PC-3 (cell line): ENCODE measurements around the gene PDLIM7. TPM values are rescaled to one million over a fixed set of nuclear protein-coding genes. Genes with fewer than 3 reads are reported as not detected.

ENCODE experiments used
- ATAC-seq: fragments of 200-7000 bp; cut with Tn5 transposase; 2 replicates; pipeline ENCODE4 v1.9.1; 2020; ENCODE audit warnings: mild to moderate bottlenecking, moderate library complexity
- BruUV-seq: library from RNA; stranded (reverse); fragments of 400-500 nt; replicated peaks from 2 replicates; lab custom pipeline; 2021; lab: Mats Ljungman, UMichigan
- CTCF ChIA-PET: fragments of 300-600 bp; sonication (Branson Sonifier 250); formaldehyde crosslinking; loops from one replicate; lab custom pipeline; 2022; ENCODE audit warnings: antibody characterized with exemption; lab: Charles Lee
- POLR2A ChIA-PET: fragments of 300-600 bp; sonication (Branson Sonifier 250); formaldehyde crosslinking; loops from one replicate; lab custom pipeline; 2022; ENCODE audit warnings: antibody characterized with exemption; ENCODE audit not compliant: unreplicated experiment; lab: Charles Lee
- DNase-seq: peaks from one replicate; pipeline ENCODE4 v3.0.0-alpha.2; 2015
- H2AFZ ChIP-seq: fragments of 300-600 bp; sonication (generic); 2 replicates; pipeline ENCODE4 v1.6.0; 2016; ENCODE audit warnings: antibody characterized with exemption, low read length
- H3F3A ChIP-seq: fragments of 300-600 bp; sonication (generic); one replicate; pipeline ENCODE4 v1.6.0; 2017; ENCODE audit warnings: antibody characterized with exemption, low read length, control low read depth, mild to moderate bottlenecking; ENCODE audit not compliant: unreplicated experiment
- H3K27ac ChIP-seq: fragments of 300-600 bp; sonication (generic); 2 replicates; pipeline ENCODE4 v1.5.1; 2016; ENCODE audit warnings: mild to moderate bottlenecking, low read length
- H3K27me3 ChIP-seq: fragments of 300-600 bp; sonication (generic); 2 replicates; pipeline ENCODE4 v1.6.1; 2016; ENCODE audit warnings: low read length, mixed read lengths
- H3K36me3 ChIP-seq: fragments of 300-600 bp; sonication (generic); 2 replicates; pipeline ENCODE4 v1.6.1; 2016; ENCODE audit warnings: low read depth, mixed run types, low read length, mixed read lengths
- H3K4me1 ChIP-seq: fragments of 300-600 bp; sonication (generic); 2 replicates; pipeline ENCODE4 v1.5.1; 2016; ENCODE audit warnings: low read length; ENCODE audit not compliant: insufficient read depth
- H3K4me2 ChIP-seq: fragments of 300-600 bp; sonication (generic); 2 replicates; pipeline ENCODE4 v1.6.0; 2016; ENCODE audit warnings: low read length
- H3K4me3 ChIP-seq: fragments of 300-600 bp; sonication (generic); 2 replicates; pipeline ENCODE4 v1.5.1; 2016; ENCODE audit warnings: mild to moderate bottlenecking, low read length, mixed read lengths
- H3K79me2 ChIP-seq: fragments of 300-600 bp; sonication (generic); 2 replicates; pipeline ENCODE4 v1.6.1; 2017; ENCODE audit warnings: low read length, mixed read lengths
- H3K9ac ChIP-seq: fragments of 300-600 bp; sonication (generic); 2 replicates; pipeline ENCODE4 v1.6.0; 2016; ENCODE audit warnings: mild to moderate bottlenecking, low read length
- H3K9me2 ChIP-seq: fragments of 300-600 bp; sonication (generic); replicated peaks from 2 replicates; pipeline ENCODE4 v1.6.1; 2016; ENCODE audit warnings: mixed run types, low read length, mixed read lengths
- H3K9me3 ChIP-seq: fragments of 300-600 bp; sonication (generic); 2 replicates; pipeline ENCODE4 v1.6.1; 2016; ENCODE audit warnings: low read length, mixed read lengths
- H4K20me1 ChIP-seq: fragments of 300-600 bp; sonication (generic); 2 replicates; pipeline ENCODE4 v1.6.1; 2016; ENCODE audit warnings: low read length, mixed read lengths
- EZH2 ChIP-seq: fragments of 300-600 bp; sonication (generic); IDR thresholded peaks from one replicate; pipeline ENCODE4 v1.6.1; 2017; ENCODE audit warnings: antibody characterized with exemption, mild to moderate bottlenecking, low read length; ENCODE audit not compliant: unreplicated experiment
- EZH2phosphoT487 ChIP-seq: fragments of 300-600 bp; sonication (generic); IDR thresholded peaks from 2 replicates; pipeline ENCODE4 v1.6.1; 2018; ENCODE audit warnings: mild to moderate bottlenecking, antibody characterized with exemption, low read length, borderline replicate concordance
- intact Hi-C: fragments of 100-400 bp; cut with micrococcal nuclease; formaldehyde crosslinking; loops from 2 replicates; pipeline ENCODE4 v1.9.0; 2023
- total RNA-seq: library from RNA; depleted of rRNA; stranded (reverse); fragments of >200 nt; gene quantifications from 2 replicates; pipeline ENCODE4 v1.2.3, GENCODE V29; 2014
- TF ChIP-seq, protein P1 (sequence below): fragments of 300-600 bp; sonication (generic); conservative IDR thresholded peaks from 2 replicates; pipeline ENCODE4 v1.5.1; 2017; ENCODE audit warnings: antibody characterized with exemption, low read depth, mild to moderate bottlenecking, low read length

PDLIM7 gene
- total RNA-seq, 1 experiment from 2014 or later = 159 TPM

DNA sequence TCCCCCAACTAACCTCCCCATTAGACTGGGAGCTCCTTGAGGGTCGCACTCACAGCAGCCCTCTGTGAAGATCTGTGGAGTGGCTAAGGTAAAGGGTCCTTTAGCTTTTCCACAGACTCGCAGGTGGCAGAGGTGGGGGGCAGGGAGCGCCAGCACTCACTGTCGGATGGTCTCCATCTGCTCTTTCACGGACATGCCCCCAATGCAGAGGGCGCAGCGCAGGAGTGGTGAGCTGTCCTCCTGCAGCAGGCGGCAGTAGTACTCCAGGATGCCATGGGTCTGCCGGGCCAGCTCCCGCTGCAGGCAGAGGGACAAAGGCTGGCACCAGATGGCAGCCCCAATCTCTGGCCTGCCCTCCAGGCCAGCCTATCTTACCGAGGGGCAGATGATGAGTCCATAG is 17.1 kb upstream of the PDLIM7 start:
- H3K36me3 ChIP-seq = peaks cover 29% of the 10 kb centered on the region
- TF ChIP-seq, protein P1, sequence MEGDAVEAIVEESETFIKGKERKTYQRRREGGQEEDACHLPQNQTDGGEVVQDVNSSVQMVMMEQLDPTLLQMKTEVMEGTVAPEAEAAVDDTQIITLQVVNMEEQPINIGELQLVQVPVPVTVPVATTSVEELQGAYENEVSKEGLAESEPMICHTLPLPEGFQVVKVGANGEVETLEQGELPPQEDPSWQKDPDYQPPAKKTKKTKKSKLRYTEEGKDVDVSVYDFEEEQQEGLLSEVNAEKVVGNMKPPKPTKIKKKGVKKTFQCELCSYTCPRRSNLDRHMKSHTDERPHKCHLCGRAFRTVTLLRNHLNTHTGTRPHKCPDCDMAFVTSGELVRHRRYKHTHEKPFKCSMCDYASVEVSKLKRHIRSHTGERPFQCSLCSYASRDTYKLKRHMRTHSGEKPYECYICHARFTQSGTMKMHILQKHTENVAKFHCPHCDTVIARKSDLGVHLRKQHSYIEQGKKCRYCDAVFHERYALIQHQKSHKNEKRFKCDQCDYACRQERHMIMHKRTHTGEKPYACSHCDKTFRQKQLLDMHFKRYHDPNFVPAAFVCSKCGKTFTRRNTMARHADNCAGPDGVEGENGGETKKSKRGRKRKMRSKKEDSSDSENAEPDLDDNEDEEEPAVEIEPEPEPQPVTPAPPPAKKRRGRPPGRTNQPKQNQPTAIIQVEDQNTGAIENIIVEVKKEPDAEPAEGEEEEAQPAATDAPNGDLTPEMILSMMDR = no peak
- TF ChIP-seq EZH2phosphoT487 (no peak), EZH2 (no peak)
- DNase-seq = no peak
- no peaks in the 10 kb centered on the region for H3K27me3 ChIP-seq
- ChIA-PET CTCF (no interaction called here), POLR2A (no interaction called here)
- H3K79me2 ChIP-seq = peaks cover 37% of the 10 kb centered on the region
- no peaks in the 10 kb centered on the region for H3F3A ChIP-seq
- ATAC-seq = no peak
- H3K4me1 ChIP-seq = peaks cover 20% of the 10 kb centered on the region
- H2AFZ ChIP-seq = no peak overlapping the region
- no TSS peak for BruUV-seq
- H3K27ac ChIP-seq = no peak overlapping the region
- H3K4me2 ChIP-seq = no peak overlapping the region
- no peaks in the 10 kb centered on the region for H4K20me1 ChIP-seq
- no peak overlapping the region for H3K9ac ChIP-seq
- no peaks in the 10 kb centered on the region for H3K9me2 ChIP-seq
- H3K9me3 ChIP-seq = no peaks in the 10 kb centered on the region
- no peak overlapping the region for H3K4me3 ChIP-seq
- intact Hi-C loops = no loop called here

DNA sequence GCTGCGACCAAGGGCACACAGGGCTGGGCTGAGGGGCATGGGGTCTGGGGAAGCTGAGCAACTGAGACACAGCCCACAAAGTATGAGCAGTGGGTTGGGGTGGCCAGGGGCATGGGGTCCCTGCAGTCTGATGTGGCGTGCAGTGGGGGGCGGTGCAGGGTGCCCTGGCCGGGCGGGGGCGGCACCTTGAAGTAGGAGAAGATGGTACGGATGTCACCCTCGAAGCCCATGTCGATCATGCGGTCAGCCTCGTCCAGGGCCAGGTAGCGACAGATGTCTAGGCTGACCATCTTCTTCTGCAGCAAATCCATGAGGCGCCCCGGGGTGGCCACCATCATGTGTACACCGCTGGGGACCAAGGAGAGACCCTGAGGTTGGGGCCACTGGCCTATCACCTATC is 16.1 kb upstream of the PDLIM7 start:
- Histone ChIP-seq H3K4me2 (no peak overlapping the region), H3F3A (no peaks in the 10 kb centered on the region), H2AFZ (no peak overlapping the region), H3K36me3 (peaks cover 29% of the 10 kb centered on the region), H3K9me3 (no peaks in the 10 kb centered on the region), H3K27ac (no peak overlapping the region), H3K27me3 (no peaks in the 10 kb centered on the region), H3K9ac (no peak overlapping the region), H3K4me1 (peaks cover 12% of the 10 kb centered on the region), H3K4me3 (no peak overlapping the region), H3K79me2 (peaks cover 29% of the 10 kb centered on the region), H4K20me1 (no peaks in the 10 kb centered on the region), H3K9me2 (no peaks in the 10 kb centered on the region)
- CTCF ChIA-PET = no interaction called here
- DNase-seq (no peak), ATAC-seq (no peak)
- TF ChIP-seq, protein P1 = no peak
- no peak for TF ChIP-seq EZH2phosphoT487
- no peak for TF ChIP-seq EZH2
- intact Hi-C loops = no loop called here
- BruUV-seq = no TSS peak
- POLR2A ChIA-PET = no interaction called here

DNA sequence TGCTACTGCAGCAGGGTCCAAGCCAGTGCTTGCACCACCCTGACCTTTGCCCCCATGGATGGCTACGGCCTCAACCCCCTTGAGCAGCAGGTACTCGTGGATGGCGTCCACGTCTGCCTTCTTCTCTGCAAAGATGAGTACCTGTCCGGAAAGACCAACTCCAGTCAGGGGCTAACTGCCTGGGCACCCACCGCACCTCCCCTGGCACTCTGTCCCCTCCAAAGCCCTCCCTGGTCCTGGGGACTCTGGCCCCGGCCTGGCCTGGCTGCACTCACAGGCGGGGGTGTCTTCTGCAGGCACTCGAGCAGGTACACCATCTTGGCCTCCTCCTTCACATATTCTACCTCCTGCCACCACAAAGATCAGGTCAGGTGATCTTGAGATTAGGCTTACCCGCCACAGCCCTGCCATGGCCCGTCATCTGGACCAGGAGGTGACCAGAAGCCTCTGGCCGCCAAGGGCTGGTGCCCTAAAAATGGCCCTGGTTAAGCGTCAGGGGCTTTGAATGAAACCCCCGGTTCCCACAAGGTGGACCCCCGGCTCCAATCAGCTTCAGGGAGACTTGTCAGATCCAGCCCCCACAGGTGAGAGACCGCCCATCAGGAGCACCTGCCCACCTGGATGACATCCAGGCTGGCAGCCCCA is 15.5 kb upstream of the PDLIM7 start:
- TF ChIP-seq, protein P1 = no peak
- no peak for TF ChIP-seq EZH2phosphoT487
- no peak for TF ChIP-seq EZH2
- no TSS peak for BruUV-seq
- H3K4me1 ChIP-seq = peaks cover 12% of the 10 kb centered on the region
- no peaks in the 10 kb centered on the region for H3F3A ChIP-seq
- peaks cover 29% of the 10 kb centered on the region for H3K36me3 ChIP-seq
- no peak overlapping the region for H3K4me3 ChIP-seq
- intact Hi-C loops = no loop called here
- no peak for DNase-seq
- no peaks in the 10 kb centered on the region for H4K20me1 ChIP-seq
- H3K9ac ChIP-seq = no peak overlapping the region
- H3K27ac ChIP-seq = no peak overlapping the region
- CTCF ChIA-PET = no interaction called here
- POLR2A ChIA-PET = no interaction called here
- ATAC-seq = no peak
- H3K9me2 ChIP-seq = no peaks in the 10 kb centered on the region
- H3K4me2 ChIP-seq = no peak overlapping the region
- H3K79me2 ChIP-seq = peaks cover 29% of the 10 kb centered on the region
- H3K27me3 ChIP-seq = no peaks in the 10 kb centered on the region
- no peaks in the 10 kb centered on the region for H3K9me3 ChIP-seq
- no peak overlapping the region for H2AFZ ChIP-seq
